GM19099 (cell line): Measurements from ENCODE around the gene SIN3A.
A peak's percentile ranks its signal among the peaks of the same experiment; 100 is the strongest.

ENCODE experiments used
- POLR2A ChIP-seq: IDR thresholded peaks from 3 replicates; pipeline ENCODE4 v1.6.1; 2011; ENCODE audit warnings: low read depth; ENCODE audit not compliant: insufficient read length; ENCODE audit errors: extremely low read depth

The SIN3A gene

DNA sequence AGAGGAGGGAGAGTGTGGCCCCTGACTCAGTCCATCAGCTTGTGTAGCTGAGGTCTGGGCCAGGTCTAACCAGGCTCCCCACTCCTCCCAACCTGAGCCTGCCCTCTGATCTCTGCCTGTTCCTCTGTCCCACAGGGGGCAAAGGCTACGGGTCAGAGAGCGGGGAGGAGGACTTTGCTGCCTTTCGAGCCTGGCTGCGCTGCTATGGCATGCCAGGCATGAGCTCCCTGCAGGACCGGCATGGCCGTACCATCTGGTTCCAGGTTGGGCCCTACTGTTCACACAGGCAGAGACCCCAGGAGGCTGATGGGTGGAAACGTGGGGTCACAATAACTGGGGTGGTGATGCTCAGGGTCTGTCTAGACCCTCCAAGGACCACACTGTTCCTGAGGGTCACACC, 97.9 kb downstream of the SIN3A start:
- no peak for TF ChIP-seq POLR2A

DNA sequence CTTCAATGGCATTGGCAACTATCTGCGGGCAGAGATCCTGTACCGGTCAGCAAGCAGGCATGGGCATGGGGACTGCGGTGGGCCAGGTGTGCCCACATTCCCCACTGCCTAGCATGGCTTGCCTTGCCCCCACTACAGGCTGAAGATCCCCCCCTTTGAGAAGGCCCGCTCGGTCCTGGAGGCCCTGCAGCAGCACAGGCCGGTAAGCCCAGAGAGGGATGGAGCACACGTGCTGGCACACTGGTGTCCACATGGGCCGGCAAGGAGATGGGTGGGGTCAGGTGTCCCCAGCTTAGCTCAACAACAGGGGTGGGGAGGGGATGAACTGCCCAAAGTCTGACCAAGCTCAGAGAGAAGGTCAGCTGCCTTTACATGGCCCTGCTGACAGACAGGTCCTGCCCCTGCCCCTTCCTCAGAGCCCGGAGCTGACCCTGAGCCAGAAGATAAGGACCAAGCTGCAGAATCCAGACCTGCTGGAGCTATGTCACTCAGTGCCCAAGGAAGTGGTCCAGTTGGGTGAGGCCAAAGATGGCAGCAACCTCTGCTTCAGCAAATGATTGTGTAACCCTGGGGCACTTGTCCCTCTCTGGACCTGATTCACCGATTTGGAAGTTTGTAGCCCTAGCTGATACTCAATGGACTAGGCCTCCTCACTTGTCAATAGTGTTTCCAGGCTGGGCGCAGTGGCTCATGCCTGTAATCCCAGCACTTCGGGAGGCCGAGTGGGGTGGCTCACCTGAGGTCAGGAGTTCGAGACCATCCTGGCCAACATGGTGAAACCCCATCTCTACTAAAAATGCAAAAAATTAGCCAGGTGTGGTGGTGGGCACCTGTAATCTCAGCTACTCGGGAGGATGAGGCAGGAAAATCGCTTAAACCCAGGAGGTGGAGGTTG, 99.1 kb downstream of the SIN3A start:
- no peak for TF ChIP-seq POLR2A

DNA sequence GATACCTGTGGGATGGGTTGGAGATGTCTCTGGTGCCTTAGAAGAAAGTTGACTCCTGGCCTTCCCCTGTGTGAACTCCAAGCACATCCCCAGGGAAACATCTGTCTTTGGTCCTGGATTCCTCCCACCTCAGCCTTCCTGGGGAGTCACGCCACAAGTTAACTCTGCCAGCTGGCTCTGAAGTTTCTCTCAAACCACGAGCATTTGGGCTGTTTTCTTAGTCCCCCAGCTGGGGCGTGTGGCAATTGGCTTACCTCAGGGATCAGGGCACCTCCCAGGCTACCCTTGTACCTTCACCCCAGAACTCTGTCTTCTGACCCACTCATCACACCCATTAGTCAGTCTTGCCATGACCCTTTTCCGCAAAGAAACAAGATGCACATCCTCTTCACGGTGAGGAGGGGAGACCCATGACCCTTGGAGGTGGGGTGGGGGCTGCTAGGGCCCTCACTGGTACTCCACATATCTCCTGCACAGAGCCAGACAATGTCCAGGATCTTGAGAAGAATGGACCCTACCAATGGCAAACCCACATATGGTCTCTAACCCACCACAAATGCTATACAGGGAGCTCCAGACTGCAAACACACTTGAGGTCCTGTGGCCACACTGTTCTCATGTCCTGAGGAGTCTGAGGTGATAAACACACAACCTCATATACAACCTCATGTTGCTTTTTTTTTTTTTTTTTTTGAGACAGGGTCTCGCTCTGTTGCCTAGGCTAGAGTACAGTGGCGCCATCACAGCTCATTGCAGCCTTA, 100.7 kb downstream of the SIN3A start:
- no peak for TF ChIP-seq POLR2A

DNA sequence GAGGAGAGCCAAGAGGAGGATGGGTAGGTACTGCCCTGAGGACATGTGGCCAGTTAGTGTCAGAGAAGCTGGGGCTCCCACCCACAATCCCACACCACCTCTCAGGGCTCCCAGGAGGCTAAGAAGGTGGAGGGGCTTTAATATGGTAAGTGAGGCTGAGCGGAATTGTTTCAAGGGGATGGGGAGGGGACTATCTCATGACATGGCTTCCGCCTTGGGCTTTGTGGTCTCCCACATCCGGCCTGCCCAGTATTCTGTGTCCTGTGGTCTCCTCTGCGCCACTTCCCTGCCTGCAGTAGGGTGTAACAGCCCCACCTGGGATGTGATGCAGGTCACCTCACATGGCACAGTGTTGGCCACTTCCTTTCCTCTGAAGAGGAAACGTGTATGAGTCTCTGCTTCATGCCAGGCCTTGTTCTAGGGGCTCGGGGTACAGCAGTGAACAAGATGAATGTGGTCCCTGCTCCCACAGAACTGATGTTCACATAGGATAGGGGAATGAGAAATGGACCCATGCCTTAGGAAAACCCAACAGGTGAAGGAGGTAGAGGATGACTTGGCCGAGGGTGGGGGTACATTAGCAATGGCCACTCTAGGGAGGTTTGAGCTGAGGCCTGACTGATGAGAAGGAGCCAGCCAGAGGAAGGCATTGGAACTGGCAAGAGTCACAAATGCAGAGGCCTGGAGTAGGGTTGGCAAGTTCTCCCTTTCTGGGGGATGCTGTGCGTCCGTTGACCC, 101.5 kb downstream of the SIN3A start:
- peak; percentile 34 for TF ChIP-seq POLR2A

DNA sequence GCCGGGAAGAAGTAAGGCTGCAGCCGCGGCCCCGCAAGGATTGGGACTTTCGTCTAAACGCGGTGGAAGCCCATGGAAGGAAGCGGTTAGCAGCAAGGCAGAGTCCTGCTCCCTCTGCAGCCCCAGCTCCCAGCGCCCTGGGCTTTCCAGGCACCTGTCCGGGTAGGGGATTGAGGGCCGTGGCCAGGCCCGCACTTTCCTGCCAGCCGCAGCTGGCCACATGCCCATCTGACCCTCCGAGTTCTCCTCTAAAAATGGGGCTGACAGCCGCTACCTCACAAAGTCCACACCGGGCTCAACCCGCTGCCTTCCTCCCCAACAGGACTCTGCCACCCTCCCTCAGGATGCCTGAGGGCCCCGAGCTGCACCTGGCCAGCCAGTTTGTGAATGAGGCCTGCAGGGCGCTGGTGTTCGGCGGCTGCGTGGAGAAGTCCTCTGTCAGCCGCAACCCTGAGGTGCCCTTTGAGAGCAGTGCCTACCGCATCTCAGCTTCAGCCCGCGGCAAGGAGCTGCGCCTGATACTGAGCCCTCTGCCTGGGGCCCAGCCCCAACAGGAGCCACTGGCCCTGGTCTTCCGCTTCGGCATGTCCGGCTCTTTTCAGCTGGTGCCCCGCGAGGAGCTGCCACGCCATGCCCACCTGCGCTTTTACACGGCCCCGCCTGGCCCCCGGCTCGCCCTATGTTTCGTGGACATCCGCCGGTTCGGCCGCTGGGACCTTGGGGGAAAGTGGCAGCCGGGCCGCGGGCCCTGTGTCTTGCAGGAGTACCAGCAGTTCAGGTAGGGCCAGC, 102.7 kb downstream of the SIN3A start:
- TF ChIP-seq POLR2A, result no peak

DNA sequence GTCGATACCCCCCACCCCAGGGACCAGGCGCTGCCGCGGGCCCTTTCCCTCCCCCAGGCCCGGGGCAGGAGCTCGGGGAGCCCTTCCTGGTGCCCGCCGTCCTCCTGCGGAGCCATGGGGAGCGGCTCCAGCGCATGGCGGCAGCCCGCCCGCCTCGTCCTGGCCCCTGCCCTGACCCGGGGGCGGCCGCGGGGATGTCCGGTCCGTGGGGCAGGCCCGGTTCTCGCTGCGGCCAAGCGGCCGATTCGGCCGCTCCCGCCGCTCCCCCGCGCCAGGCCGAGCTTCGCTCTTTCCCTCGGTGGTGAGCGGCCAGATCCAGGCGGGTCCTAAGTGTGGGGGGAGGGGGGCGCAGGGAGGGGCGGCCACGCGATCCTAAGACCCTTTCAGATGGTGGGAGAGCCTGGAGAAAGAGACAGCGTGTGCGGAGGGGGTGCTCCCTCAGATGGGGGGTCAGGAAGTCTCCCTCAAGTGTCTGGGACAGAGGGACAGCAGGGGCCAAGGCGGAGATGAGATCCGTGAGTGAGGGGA, 103.4 kb downstream of the SIN3A start:
- no peak for TF ChIP-seq POLR2A

DNA sequence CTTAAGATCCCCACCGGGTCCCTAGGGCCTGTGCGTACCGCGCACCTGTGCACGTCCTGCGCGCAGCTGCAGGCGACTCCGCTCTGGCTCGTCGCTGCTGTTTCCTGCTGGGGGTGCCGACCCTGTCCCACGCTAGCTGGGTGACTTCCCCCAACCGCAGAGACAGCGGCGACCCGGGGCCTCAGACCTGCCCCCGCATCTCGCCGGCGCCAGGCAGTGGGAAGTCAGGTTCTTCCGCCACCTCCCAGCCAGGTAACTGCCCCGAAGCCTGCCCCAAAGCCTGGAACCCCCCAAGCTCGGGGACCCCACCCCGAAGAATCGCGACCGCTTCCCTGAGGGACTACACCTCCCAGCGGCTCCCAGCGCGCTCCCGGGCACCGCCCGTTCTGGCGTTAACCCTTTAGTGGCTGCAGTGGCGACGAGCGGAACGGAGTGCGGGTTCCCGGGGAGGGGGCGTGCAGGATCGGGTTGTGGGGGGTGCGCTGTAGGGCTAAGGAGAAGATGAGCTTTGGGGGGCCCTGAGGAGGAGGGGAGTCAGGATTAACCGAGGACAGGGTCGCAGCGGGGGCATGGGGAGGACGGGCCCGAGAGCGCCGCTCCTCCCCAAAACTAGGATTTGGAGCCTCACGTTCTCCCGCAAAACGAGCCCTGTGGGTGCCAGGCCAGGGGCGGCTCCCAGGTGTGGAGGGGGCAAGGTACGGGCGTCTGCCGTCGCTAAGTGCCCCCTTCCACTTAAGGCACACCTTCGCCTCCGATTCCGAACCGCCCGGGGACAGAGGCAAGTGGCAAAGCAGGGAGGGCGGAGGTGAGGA, 104.1 kb downstream of the SIN3A start:
- peak; percentile 39 for TF ChIP-seq POLR2A

DNA sequence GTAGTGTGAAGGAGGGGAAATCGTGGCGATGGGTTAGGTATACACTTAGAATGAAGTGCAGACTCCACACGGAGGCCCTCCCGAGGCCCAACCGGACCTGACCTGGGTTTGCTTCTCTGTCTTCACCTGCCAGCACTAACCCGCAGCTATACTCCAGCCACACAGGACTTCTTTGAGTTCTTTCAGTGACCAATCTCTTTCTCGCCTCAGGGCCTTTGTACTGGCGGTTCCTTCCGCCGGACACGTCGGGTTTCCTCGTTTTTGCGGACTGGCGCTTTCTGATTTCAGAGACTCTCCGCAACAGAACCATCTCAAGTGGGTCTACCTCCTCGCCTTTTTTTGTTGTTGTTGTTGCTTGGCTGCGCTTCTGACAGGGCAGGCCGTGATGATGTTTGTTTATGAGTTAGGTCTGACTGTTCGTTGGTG, 104.7 kb downstream of the SIN3A start, which contains the start of gene NEIL1:
Gene NEIL1, plus strand, starts transcription at position 244 of the 426 bp plus-strand sequence. CDS start 1,867 bp downstream, outside the sequence.
- no peak for TF ChIP-seq POLR2A

DNA sequence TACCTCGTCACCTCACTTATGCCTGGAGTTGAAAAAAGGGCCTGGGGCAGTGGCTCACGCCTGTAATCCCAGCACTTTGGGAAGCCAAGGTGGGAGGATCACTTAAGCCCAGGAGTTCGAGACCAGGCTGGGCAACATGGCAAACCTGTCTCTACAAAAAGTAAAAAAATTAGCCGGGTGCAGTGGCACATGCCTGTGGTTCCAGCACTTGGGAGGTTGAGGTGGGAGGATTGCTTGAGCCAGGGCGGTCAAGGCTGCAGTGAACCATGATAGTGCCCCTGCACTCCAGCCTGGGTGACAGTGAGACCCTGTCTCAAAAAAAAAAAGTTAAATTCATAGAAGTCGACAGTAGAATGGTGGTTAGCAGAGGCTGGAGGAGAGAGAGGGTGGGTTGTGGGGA, 109.3 kb downstream of the SIN3A start:
- no peak for TF ChIP-seq POLR2A

DNA sequence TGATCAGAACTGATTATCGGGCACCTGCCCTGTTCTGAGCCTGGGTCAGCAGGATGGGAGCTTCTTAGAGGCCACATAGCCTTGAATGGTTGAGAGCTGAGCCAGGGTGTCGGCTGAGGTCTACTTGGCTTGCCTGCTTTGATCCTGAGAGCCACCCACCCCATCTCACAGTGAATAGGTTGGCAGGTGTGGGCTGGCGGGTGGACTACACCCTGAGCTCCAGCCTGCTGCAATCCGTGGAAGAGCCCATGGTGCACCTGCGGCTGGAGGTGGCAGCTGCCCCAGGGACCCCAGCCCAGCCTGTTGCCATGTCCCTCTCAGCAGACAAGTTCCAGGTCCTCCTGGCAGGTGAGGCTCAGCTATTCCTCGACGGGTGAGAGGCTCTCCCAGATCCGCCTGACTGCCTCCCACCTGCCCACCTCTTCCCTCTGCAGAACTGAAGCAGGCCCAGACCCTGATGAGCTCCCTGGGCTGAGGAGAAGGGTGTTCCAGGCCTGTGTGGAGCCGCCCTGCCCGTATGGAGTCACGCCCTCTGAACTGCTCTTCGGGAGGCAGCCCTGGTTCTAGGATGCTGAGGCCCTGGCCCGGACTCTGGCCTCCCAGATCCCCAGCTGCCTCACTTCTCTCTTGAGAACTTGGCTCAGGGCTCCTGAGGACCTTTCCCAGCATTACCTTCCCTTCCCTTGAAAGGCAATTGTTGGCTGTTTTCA, 111.8 kb downstream of the SIN3A start:
- no peak for TF ChIP-seq POLR2A

DNA sequence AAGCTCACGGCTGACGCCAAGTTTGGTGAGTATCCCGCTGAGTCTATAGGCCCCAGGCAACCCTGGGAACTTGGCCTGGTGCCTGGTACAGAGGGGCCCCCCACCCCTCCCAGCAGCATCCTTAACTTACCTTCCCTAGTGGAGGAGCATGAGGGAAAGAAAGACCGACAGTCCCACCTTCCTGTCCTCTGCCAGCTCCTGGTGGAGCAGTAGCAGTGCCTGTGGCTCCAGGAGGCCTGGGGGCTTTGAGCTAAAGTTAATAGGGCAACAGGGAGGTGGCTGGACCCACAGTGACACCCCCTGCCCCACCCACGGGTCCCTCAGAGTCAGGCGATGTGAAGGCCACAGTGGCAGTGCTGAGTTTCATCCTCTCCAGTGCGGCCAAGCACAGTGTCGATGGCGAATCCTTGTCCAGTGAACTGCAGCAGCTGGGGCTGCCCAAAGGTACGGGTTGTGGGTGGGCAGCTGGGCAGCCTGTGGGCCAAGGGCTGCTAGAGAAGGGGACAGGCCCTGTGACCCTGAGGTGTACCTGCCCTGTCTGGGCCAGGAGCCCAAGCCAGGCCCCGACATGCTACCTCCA, 112.7 kb downstream of the SIN3A start:
- TF ChIP-seq POLR2A, result no peak

DNA sequence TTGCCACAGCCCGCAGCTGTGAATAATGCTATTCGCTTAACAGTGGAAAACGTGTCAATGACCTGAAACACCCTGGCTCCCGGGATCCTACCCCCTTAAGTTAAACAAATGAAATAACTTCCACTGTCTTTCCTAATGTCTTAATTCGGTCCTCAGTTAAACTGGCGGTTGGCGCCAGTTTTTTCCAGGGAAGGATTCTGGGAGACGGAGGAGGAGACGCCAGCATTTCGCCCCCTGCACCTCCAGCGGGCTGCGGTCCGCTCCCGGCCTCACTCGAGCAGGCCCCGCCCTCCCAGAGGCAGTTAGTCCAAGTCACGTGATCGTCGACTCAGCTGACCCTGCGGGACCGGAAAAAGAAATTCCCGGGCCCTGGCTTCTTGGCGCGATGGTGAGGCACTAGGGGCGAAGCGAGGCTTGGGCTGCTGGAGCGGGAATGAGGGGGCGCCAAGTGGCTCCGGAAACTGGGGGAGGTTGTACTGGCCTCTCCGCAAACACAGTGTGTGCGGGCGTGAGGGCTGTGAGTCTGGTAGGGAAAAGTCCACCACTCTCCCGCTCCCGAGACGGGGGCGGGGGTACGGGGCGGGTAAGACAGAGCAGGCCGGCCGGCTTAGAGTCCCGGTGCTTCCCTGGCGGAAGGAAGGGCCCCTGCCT, 115.7 kb downstream of the SIN3A start, which contains the start of gene COMMD4:
Gene COMMD4, plus strand, starts transcription at position 359 of the 651 bp plus-strand sequence. Its CDS starts 27 bp downstream, at position 386.
- TF ChIP-seq POLR2A, result peak; percentile 58

DNA sequence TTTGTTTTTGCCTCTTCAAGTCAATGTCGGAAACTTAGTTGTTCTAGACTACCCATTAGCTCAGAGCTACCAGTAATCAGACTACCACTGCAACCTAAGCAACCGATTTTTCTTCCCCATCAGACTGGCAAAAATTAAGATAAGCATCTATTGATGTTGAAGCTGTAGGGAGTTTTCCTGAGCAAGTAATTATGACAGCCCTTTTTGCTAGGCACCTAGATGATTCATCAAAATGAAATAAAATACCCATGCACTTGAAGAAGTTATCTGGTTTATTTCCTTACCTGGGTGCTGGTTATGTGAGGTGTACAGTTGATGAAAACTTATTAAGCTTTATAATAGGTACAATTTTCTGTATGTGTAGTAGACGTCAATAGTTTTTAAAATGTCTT, 116.2 kb downstream of the SIN3A start:
- TF ChIP-seq POLR2A, result no peak
